ENCODE results near the gene CSNK2A1.
"Not testable (repeated sequence)": the region's sequence is repeated elsewhere in the genome, so short reads cannot be mapped to it uniquely, and the experiment has no call there.

- not testable (repeated sequence) for TF ChIP-seq POLR2A, CTCF (IDR thresholded peaks at IDR 0.05)
Measured at GRCh38 chr20:578940-579690, 35.5 kb upstream of the CSNK2A1 start.
